GM18861 (cell line): Measurements from ENCODE around the gene NBL1.
"Not testable (repeated sequence)": the region's sequence is repeated elsewhere in the genome, so short reads cannot be mapped to it uniquely, and the experiment has no call there.

Experiments
- ATAC-seq: cut with Tn5 transposase; IDR thresholded peaks from one replicate; pipeline ENCODE4 v1.9.1; 2021; ENCODE audit not compliant: unreplicated experiment

The NBL1 gene

GRCh38 chr1:19621274-19621950 is 22.7 kb upstream of the NBL1 start:
- ATAC-seq = no peak

GRCh38 chr1:19622204-19622603 is 21.9 kb upstream of the NBL1 start:
- ATAC-seq = no peak

GRCh38 chr1:19623523-19623922 is 20.6 kb upstream of the NBL1 start:
- ATAC-seq = no peak

- no peak for ATAC-seq
Measured at GRCh38 chr1:19625291-19625937, 18.7 kb upstream of the NBL1 start.

GRCh38 chr1:19628879-19629278 is 15.2 kb upstream of the NBL1 start:
- ATAC-seq = no peak

GRCh38 chr1:19629357-19629756 is 14.8 kb upstream of the NBL1 start:
- no peak for ATAC-seq

GRCh38 chr1:19630192-19630591 is 13.9 kb upstream of the NBL1 start:
- not testable (repeated sequence) for ATAC-seq

GRCh38 chr1:19630720-19631395 is 13.3 kb upstream of the NBL1 start:
- no peak for ATAC-seq

GRCh38 chr1:19632211-19632610 is 11.9 kb upstream of the NBL1 start:
- ATAC-seq = no peak

- ATAC-seq = no peak
Measured at GRCh38 chr1:19633106-19633505, 11.0 kb upstream of the NBL1 start.

- not testable (repeated sequence) for ATAC-seq
Measured at GRCh38 chr1:19635064-19635463, 9.0 kb upstream of the NBL1 start.

- no peak for ATAC-seq
Measured at GRCh38 chr1:19635646-19636045, 8.5 kb upstream of the NBL1 start.

GRCh38 chr1:19636065-19636464 is 8.0 kb upstream of the NBL1 start:
- ATAC-seq = no peak

GRCh38 chr1:19636749-19637148 is 7.4 kb upstream of the NBL1 start:
- not testable (repeated sequence) for ATAC-seq

- ATAC-seq = no peak
Measured at GRCh38 chr1:19637606-19638005, 6.5 kb upstream of the NBL1 start.

GRCh38 chr1:19639228-19639627 is 4.9 kb upstream of the NBL1 start:
- ATAC-seq = not testable (repeated sequence)

- ATAC-seq = no peak
Measured at GRCh38 chr1:19639999-19640362, 4.1 kb upstream of the NBL1 start.

- no peak for ATAC-seq
Measured at GRCh38 chr1:19640363-19641316, 3.5 kb upstream of the NBL1 start.

- no peak for ATAC-seq
Measured at GRCh38 chr1:19643121-19643520, 990 bp upstream of the NBL1 start.

- ATAC-seq = no peak
Measured at GRCh38 chr1:19644395-19644680, 227 bp downstream of the NBL1 start.

- no peak for ATAC-seq
Measured at GRCh38 chr1:19644681-19645410, 735 bp downstream of the NBL1 start.
